Mammary epithelial cell (primary cell): ENCODE measurements around the gene CCDC187.

Source experiments
- EZH2 ChIP-seq: IDR thresholded peaks from 2 replicates; pipeline ENCODE4 v1.6.1; 2012; ENCODE audit warnings: low read length, inconsistent platforms, borderline replicate concordance
- TF ChIP-seq, protein P1 (sequence below), 2 donors: IDR thresholded peaks in 1 of 2; conservative IDR thresholded peaks in 1 of 2; 2 replicates each; pipeline ENCODE4 v1.5.1; 2011 to 2012; ENCODE audit warnings: inconsistent platforms in 2 of 2, low read length in 2 of 2, mild to moderate bottlenecking in 2 of 2, control low read depth in 1 of 2, low read depth in 1 of 2; ENCODE audit not compliant: insufficient read depth in 1 of 2; ENCODE audit errors: extremely low read depth in 1 of 2

DNA sequence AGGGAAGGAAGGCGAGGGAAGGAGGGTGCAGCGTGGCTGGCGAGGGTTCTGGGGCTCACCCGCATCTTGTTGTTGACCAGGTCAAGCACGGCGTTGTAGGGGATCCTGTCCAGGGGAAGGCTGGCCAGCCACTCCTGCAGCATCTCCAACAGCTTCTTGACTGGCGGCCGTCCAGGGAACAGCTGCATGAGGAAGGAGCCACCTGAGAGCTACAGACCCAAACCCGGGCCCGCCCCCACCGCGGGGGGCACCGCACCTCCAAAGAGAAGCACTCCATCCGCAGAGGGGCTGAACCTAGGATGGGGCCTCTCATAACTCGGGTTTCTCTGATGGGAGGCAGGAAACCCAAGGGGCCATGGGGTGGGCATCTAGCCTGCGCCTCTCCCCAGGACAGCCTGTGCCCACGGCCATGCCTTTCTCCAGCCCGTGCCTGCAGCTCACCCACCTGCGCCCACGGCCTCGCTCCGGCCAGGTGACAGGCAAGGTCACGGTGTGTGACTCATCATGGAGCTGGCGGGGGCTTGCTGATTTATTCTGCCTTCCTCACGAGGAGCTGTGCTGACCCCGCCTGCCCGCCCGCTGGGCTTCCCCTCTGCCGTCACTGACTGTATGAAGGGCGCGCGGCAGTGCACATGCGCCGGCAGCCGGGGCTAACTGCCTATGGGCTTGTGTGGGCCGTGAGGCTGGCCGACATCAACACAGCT lies 87.2 kb downstream of the CCDC187 start:
- TF ChIP-seq, protein P1, sequence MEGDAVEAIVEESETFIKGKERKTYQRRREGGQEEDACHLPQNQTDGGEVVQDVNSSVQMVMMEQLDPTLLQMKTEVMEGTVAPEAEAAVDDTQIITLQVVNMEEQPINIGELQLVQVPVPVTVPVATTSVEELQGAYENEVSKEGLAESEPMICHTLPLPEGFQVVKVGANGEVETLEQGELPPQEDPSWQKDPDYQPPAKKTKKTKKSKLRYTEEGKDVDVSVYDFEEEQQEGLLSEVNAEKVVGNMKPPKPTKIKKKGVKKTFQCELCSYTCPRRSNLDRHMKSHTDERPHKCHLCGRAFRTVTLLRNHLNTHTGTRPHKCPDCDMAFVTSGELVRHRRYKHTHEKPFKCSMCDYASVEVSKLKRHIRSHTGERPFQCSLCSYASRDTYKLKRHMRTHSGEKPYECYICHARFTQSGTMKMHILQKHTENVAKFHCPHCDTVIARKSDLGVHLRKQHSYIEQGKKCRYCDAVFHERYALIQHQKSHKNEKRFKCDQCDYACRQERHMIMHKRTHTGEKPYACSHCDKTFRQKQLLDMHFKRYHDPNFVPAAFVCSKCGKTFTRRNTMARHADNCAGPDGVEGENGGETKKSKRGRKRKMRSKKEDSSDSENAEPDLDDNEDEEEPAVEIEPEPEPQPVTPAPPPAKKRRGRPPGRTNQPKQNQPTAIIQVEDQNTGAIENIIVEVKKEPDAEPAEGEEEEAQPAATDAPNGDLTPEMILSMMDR (conservative IDR thresholded peaks at IDR 0.05 in 1 of 2, IDR thresholded peaks at IDR 0.05 in 1 of 2; ENCODE audit: extremely low read depth in 1 of 2, insufficient read depth in 1 of 2, low read depth in 1 of 2, low read length in 2 of 2) = no peak
- TF ChIP-seq EZH2 = no peak
